Measurements from ENCODE around the gene PRKCD. TPM values are rescaled to one million over a fixed set of nuclear protein-coding genes. Genes with fewer than 3 reads are reported as not detected.
A peak's percentile ranks its signal among the peaks of the same experiment; 100 is the strongest.

PRKCD gene
- polyA plus RNA-seq, 3 donors: 123 to 329 (median 158) TPM

- Histone ChIP-seq H3K4me1 (ENCODE audit: control insufficient read depth in 1 of 2, insufficient read depth in 2 of 2, low read length in 2 of 2) (peaks cover 42 to 49% of the 10 kb centered on the region in 2 donors), H4K20me1 (ENCODE audit: insufficient read depth, low read length) (peaks cover 98% of the 10 kb centered on the region), H3K4me3 (replicated peaks in 1 of 3; ENCODE audit: low read depth in 2 of 3, low read length in 3 of 3) (no peak overlapping the region), H3K27me3 (ENCODE audit: control insufficient read depth in 2 of 2, insufficient read depth in 2 of 2, low read length in 2 of 2) (no peaks in the 10 kb centered on the region), H3K9ac (ENCODE audit: insufficient read depth, low read length, poor library complexity, severe bottlenecking) (no peak overlapping the region), H3K27ac (ENCODE audit: low read depth in 1 of 2, low read length in 2 of 2) (peak overlapping the region; percentile 29 to 65), H3K4me2 (replicated peaks; ENCODE audit: extremely low read depth, low read length, poor library complexity, severe bottlenecking) (no peak overlapping the region), H3K9me3 (replicated peaks in 1 of 2; ENCODE audit: control insufficient read depth in 1 of 2, insufficient read depth in 1 of 2, low read length in 2 of 2) (no peaks in the 10 kb centered on the region), H2AFZ (ENCODE audit: insufficient read depth, low read depth, low read length, poor library complexity, severe bottlenecking) (no peak overlapping the region), H3K79me2 (ENCODE audit: insufficient read depth, low read length) (peaks cover 94% of the 10 kb centered on the region), H3K36me3 (replicated peaks in 1 of 2; ENCODE audit: control insufficient read depth in 1 of 2, insufficient read depth in 2 of 2, low read length in 2 of 2) (peaks cover 86 to 97% of the 10 kb centered on the region in 2 donors)
- Mint-ChIP-seq H3K27me3 (ENCODE audit: low read depth in 3 of 3) (no peaks in the 10 kb centered on the region), H3K27ac (peak overlapping the region in 6 of 7 donors; percentile 19 to 87 (median 72)), H3K9me3 (no peaks in the 10 kb centered on the region), H3K4me3 (no peak overlapping the region), H3K36me3 (peaks cover 81 to 97% of the 10 kb centered on the region in 2 donors), H3K4me1 (peaks cover 39% of the 10 kb centered on the region)
- 92% methylated on average over 8 of the region's 11 CpGs for WGBS (ENCODE audit: insufficient coverage)
- TF ChIP-seq CTCF (IDR thresholded peaks at IDR 0.05): no peak
- no peak for DNase-seq
- intact Hi-C loops (cut with micrococcal nuclease): loop anchor here in 1 of 2 donors (5.0 kb wide), 1 partner anchor 49 kb away; the partner anchor contains the start of gene RFT1
These were observed 20.5 kb downstream of the PRKCD start for GRCh38 chr3:53181528-53181927.

- intact Hi-C loops (cut with micrococcal nuclease): loop anchor here in 1 of 2 donors (5.0 kb wide), 1 partner anchor 51 kb away; the partner anchor contains the start of gene RFT1
- TF ChIP-seq CTCF (IDR thresholded peaks at IDR 0.05): no peak
- no peaks in the 10 kb centered on the region for H3K9me3 Mint-ChIP-seq
- H3K36me3 Mint-ChIP-seq: peaks cover 89 to 98% of the 10 kb centered on the region in 2 donors
- Histone ChIP-seq H3K9ac (ENCODE audit: insufficient read depth, low read length, poor library complexity, severe bottlenecking) (no peak overlapping the region), H3K4me2 (replicated peaks; ENCODE audit: extremely low read depth, low read length, poor library complexity, severe bottlenecking) (no peak overlapping the region), H3K4me3 (replicated peaks in 1 of 3; ENCODE audit: low read depth in 2 of 3, low read length in 3 of 3) (no peak overlapping the region), H2AFZ (ENCODE audit: insufficient read depth, low read depth, low read length, poor library complexity, severe bottlenecking) (no peak overlapping the region), H3K79me2 (ENCODE audit: insufficient read depth, low read length) (peaks cover 94% of the 10 kb centered on the region), H3K4me1 (ENCODE audit: control insufficient read depth in 1 of 2, insufficient read depth in 2 of 2, low read length in 2 of 2) (peaks cover 35 to 36% of the 10 kb centered on the region in 2 donors), H4K20me1 (ENCODE audit: insufficient read depth, low read length) (peaks cover 98% of the 10 kb centered on the region), H3K27ac (ENCODE audit: low read depth in 1 of 2, low read length in 2 of 2) (no peak overlapping the region), H3K9me3 (replicated peaks in 1 of 2; ENCODE audit: control insufficient read depth in 1 of 2, insufficient read depth in 1 of 2, low read length in 2 of 2) (no peaks in the 10 kb centered on the region), H3K36me3 (replicated peaks in 1 of 2; ENCODE audit: control insufficient read depth in 1 of 2, insufficient read depth in 2 of 2, low read length in 2 of 2) (peaks cover 94 to 100% of the 10 kb centered on the region in 2 donors), H3K27me3 (ENCODE audit: control insufficient read depth in 2 of 2, insufficient read depth in 2 of 2, low read length in 2 of 2) (no peaks in the 10 kb centered on the region)
- H3K4me1 Mint-ChIP-seq: peaks cover 34% of the 10 kb centered on the region
- 94% methylated on average over 5 of the region's 20 CpGs for WGBS (ENCODE audit: insufficient coverage)
- H3K27me3 Mint-ChIP-seq (ENCODE audit: low read depth in 3 of 3): no peaks in the 10 kb centered on the region
- peak overlapping the region in 4 of 7 donors; percentile 20 to 77 (median 72) for H3K27ac Mint-ChIP-seq
- no peak for DNase-seq
- H3K4me3 Mint-ChIP-seq: no peak overlapping the region
These were observed 21.9 kb downstream of the PRKCD start for GRCh38 chr3:53182764-53183355.
